H1 (cell line): ENCODE measurements around the gene ZNF397. TPM values are rescaled to one million over a fixed set of nuclear protein-coding genes. Genes with fewer than 3 reads are reported as not detected.

Experiments used
- CTCF ChIA-PET: fragments of 300-600 bp; sonication (Branson Sonifier 250); formaldehyde crosslinking; loops from one replicate; lab custom pipeline; 2021; ENCODE audit not compliant: partially characterized antibody; lab: Charles Lee
- POLR2A ChIA-PET: fragments of 300-600 bp; sonication (Branson Sonifier 250); formaldehyde crosslinking; loops from one replicate; lab custom pipeline; 2021; ENCODE audit warnings: inconsistent platforms; ENCODE audit not compliant: partially characterized antibody; lab: Charles Lee
- DNase-seq, 2 experiments: peaks; one replicate each; pipeline versions ENCODE4 v3.0.0 to v3.0.0-alpha.2; 2010 to 2022; ENCODE audit warnings: low spot score in 2 of 2, low read depth in 1 of 2, mixed read lengths in 1 of 2
- FAIRE-seq: peaks from 2 replicates; lab custom pipeline; 2011; peaks lifted over from hg19 to GRCh38; lab: Jason Lieb, UNC
- H2AFZ ChIP-seq: 2 replicates; pipeline ENCODE4 v1.8.1; 2012; ENCODE audit warnings: low read length, inconsistent platforms
- H2AK5ac ChIP-seq: 2 replicates; pipeline ENCODE4 v1.6.1; 2013; ENCODE audit warnings: low read depth, low read length
- H2BK120ac ChIP-seq: replicated peaks from 2 replicates; pipeline ENCODE3; 2013; ENCODE audit warnings: low read depth, low read length, inconsistent platforms
- H2BK12ac ChIP-seq: 2 replicates; pipeline ENCODE4 v1.6.1; 2013; ENCODE audit warnings: low read depth, low read length
- H2BK15ac ChIP-seq: 2 replicates; pipeline ENCODE4 v1.6.1; 2013; ENCODE audit warnings: low read length
- H2BK20ac ChIP-seq: 2 replicates; pipeline ENCODE4 v1.6.1; 2013; ENCODE audit warnings: low read length
- H2BK5ac ChIP-seq: 2 replicates; pipeline ENCODE4 v1.6.1; 2013; ENCODE audit warnings: low read depth, low read length
- H3K14ac ChIP-seq: 2 replicates; pipeline ENCODE4 v1.6.1; 2013; ENCODE audit warnings: inconsistent platforms; ENCODE audit not compliant: insufficient read length
- H3K18ac ChIP-seq: 2 replicates; pipeline ENCODE4 v1.6.1; 2013; ENCODE audit warnings: low read length; ENCODE audit errors: extremely low read depth
- H3K23ac ChIP-seq: 2 replicates; pipeline ENCODE4 v1.6.1; 2013; ENCODE audit warnings: inconsistent platforms; ENCODE audit not compliant: insufficient read length
- H3K23me2 ChIP-seq: 2 replicates; pipeline ENCODE4 v1.6.1; 2013; ENCODE audit warnings: low read depth, low read length
- H3K27ac ChIP-seq: 2 replicates; pipeline ENCODE4 v1.6.1; 2011; ENCODE audit warnings: low read depth, low read length, inconsistent platforms
- H3K27me3 ChIP-seq, 4 experiments: replicated peaks in 1 of 4; 1 replicate in 1 of 4; 2 replicates in 3 of 4; pipeline versions ENCODE4 v1.6.1 to v1.8.1; 2011 to 2013; ENCODE audit warnings: low read length in 3 of 4, mild to moderate bottlenecking in 3 of 4, inconsistent platforms in 2 of 4, mixed read lengths in 2 of 4, moderate library complexity in 1 of 4; ENCODE audit not compliant: control insufficient read depth in 3 of 4, insufficient read depth in 3 of 4; ENCODE audit errors: extremely low read depth in 1 of 4
- H3K36me3 ChIP-seq, 4 experiments: 2 replicates each; pipeline versions ENCODE4 v1.6.1 to v1.8.1; 2011 to 2013; ENCODE audit warnings: mild to moderate bottlenecking in 4 of 4, low read length in 3 of 4, moderate library complexity in 2 of 4, control low read depth in 1 of 4, inconsistent platforms in 1 of 4; ENCODE audit not compliant: insufficient read depth in 4 of 4, control insufficient read depth in 2 of 4
- H3K4ac ChIP-seq: replicated peaks from 2 replicates; pipeline ENCODE3; 2013; ENCODE audit warnings: low read length, low read depth, mixed read lengths, inconsistent platforms; ENCODE audit not compliant: insufficient read length
- H3K4me1 ChIP-seq, 4 experiments: replicated peaks in 1 of 4; 1 replicate in 1 of 4; 2 replicates in 3 of 4; pipeline versions ENCODE4 v1.6.1 to v1.8.1; 2011 to 2013; ENCODE audit warnings: low read length in 3 of 4, inconsistent platforms in 2 of 4, mixed read lengths in 1 of 4; ENCODE audit not compliant: insufficient read depth in 4 of 4, control insufficient read depth in 3 of 4
- H3K4me2 ChIP-seq, 2 experiments: 2 replicates each; pipeline versions ENCODE4 v1.6.1 to v1.8.1; 2011 to 2013; ENCODE audit warnings: low read depth in 2 of 2, low read length in 2 of 2, control low read depth in 1 of 2, inconsistent platforms in 1 of 2, mild to moderate bottlenecking in 1 of 2; ENCODE audit not compliant: insufficient read depth in 1 of 2
- H3K4me3 ChIP-seq, 4 experiments: fragments of 200-600, 300-600 bp in 1 of 4; sonication (generic), shearing (Covaris generic), sonication (Bioruptor Twin) in 1 of 4; 2 replicates each; pipeline versions ENCODE4 v1.5.1 to v1.8.1; 2011 to 2016; ENCODE audit warnings: low read length in 4 of 4, low read depth in 3 of 4, control low read depth in 2 of 4, inconsistent platforms in 2 of 4, mild to moderate bottlenecking in 2 of 4, mixed read lengths in 1 of 4, moderate library complexity in 1 of 4; ENCODE audit not compliant: insufficient read depth in 2 of 4; ENCODE audit errors: extremely low read depth in 1 of 4
- H3K56ac ChIP-seq: replicated peaks from 2 replicates; pipeline ENCODE3; 2013; ENCODE audit warnings: low read depth, mild to moderate bottlenecking, mixed read lengths, low read length, inconsistent platforms; ENCODE audit not compliant: insufficient read length
- H3K79me1 ChIP-seq: 2 replicates; pipeline ENCODE4 v1.6.1; 2013; ENCODE audit warnings: low read depth, low read length, control low read depth
- H3K79me2 ChIP-seq, 2 experiments: 2 replicates each; pipeline versions ENCODE4 v1.6.1 to v1.8.1; 2012 to 2013; ENCODE audit warnings: low read length in 2 of 2, mild to moderate bottlenecking in 2 of 2, inconsistent platforms in 1 of 2; ENCODE audit not compliant: insufficient read depth in 2 of 2, control insufficient read depth in 1 of 2
- H3K9ac ChIP-seq, 4 experiments: replicated peaks in 1 of 4; 1 replicate in 1 of 4; 2 replicates in 3 of 4; pipeline versions ENCODE4 v1.6.1 to v1.8.1; 2011 to 2013; ENCODE audit warnings: low read depth in 3 of 4, low read length in 3 of 4, control low read depth in 2 of 4, mild to moderate bottlenecking in 2 of 4, moderate library complexity in 2 of 4, inconsistent platforms in 1 of 4; ENCODE audit errors: extremely low read depth in 1 of 4
- H3K9me3 ChIP-seq, 2 experiments: 2 replicates each; pipeline versions ENCODE4 v1.6.1 to v1.8.1; 2012 to 2013; ENCODE audit warnings: mild to moderate bottlenecking in 2 of 2, moderate library complexity in 2 of 2, control low read depth in 1 of 2, inconsistent platforms in 1 of 2, low read depth in 1 of 2, low read length in 1 of 2, mixed read lengths in 1 of 2; ENCODE audit not compliant: insufficient read depth in 2 of 2
- H4K20me1 ChIP-seq, 2 experiments: replicated peaks in 1 of 2; 2 replicates each; pipeline versions ENCODE3 to v1.8.1; 2011 to 2013; ENCODE audit warnings: inconsistent platforms in 2 of 2, low read length in 2 of 2, mild to moderate bottlenecking in 1 of 2; ENCODE audit not compliant: insufficient read depth in 2 of 2, control insufficient read depth in 1 of 2
- H4K5ac ChIP-seq: 2 replicates; pipeline ENCODE4 v1.6.1; 2013; ENCODE audit warnings: low read length, low read depth, mixed read lengths, inconsistent platforms; ENCODE audit not compliant: insufficient read length
- H4K8ac ChIP-seq: 2 replicates; pipeline ENCODE4 v1.8.0; 2013; ENCODE audit warnings: mild to moderate bottlenecking, moderate library complexity, low read length, inconsistent platforms; ENCODE audit not compliant: insufficient read depth; ENCODE audit errors: extremely low read depth
- H4K91ac ChIP-seq: replicated peaks from 2 replicates; pipeline ENCODE3; 2013; ENCODE audit warnings: low read length, mixed read lengths, inconsistent platforms; ENCODE audit not compliant: insufficient read length
- BCL11A ChIP-seq, 2 experiments: IDR thresholded peaks; one replicate each; pipeline ENCODE4 v1.6.1; 2011; ENCODE audit warnings: low read depth in 2 of 2, low read length in 2 of 2, mild to moderate bottlenecking in 2 of 2
- CBX5 ChIP-seq: fragments of 300-800, 300-1000 bp; sonication (generic); IDR thresholded peaks from 2 replicates; pipeline ENCODE4 v1.7.1; 2016; ENCODE audit warnings: antibody characterized with exemption, low read length, low read depth
- CEBPB ChIP-seq: IDR thresholded peaks from 2 replicates; pipeline ENCODE4 v1.6.1; 2012; ENCODE audit warnings: low read depth, low read length
- CHD2 ChIP-seq: IDR thresholded peaks from 2 replicates; pipeline ENCODE4 v1.6.1; 2012; ENCODE audit warnings: low read length, improper control_type of control experiment
- CTBP2 ChIP-seq: IDR thresholded peaks from 2 replicates; pipeline ENCODE4 v1.7.0; 2011; ENCODE audit warnings: borderline replicate concordance, mild to moderate bottlenecking, moderate library complexity, mixed read lengths, low read length; ENCODE audit not compliant: insufficient read depth, insufficient read length
- EP300 ChIP-seq, 2 experiments: IDR thresholded peaks; 1 replicate in 1 of 2; 2 replicates in 1 of 2; pipeline ENCODE4 v1.6.1; 2011 to 2012; ENCODE audit warnings: low read depth in 2 of 2, low read length in 2 of 2, mild to moderate bottlenecking in 2 of 2, borderline replicate concordance in 1 of 2, inconsistent platforms in 1 of 2, moderate library complexity in 1 of 2
- EZH2 ChIP-seq: fragments of 200-600 bp; sonication (generic); IDR thresholded peaks from 2 replicates; pipeline ENCODE4 v1.7.1; 2012; ENCODE audit warnings: low read depth, mild to moderate bottlenecking, moderate library complexity, low read length, inconsistent platforms; ENCODE audit not compliant: severe bottlenecking
- GTF2F1 ChIP-seq: IDR thresholded peaks from 2 replicates; pipeline ENCODE4 v1.6.1; 2012; ENCODE audit warnings: low read depth, low read length, improper control_type of control experiment, borderline replicate concordance
- PHF8 ChIP-seq: fragments of 200-600 bp; sonication (generic); conservative IDR thresholded peaks from 2 replicates; pipeline ENCODE4 v1.7.1; 2012; ENCODE audit warnings: low read depth, mild to moderate bottlenecking, inconsistent platforms, low read length, moderate library complexity
- POLR2A ChIP-seq, 2 experiments: IDR thresholded peaks; 1 replicate in 1 of 2; 2 replicates in 1 of 2; pipeline ENCODE4 v1.6.1; 2011; ENCODE audit warnings: low read depth in 2 of 2, low read length in 2 of 2, mild to moderate bottlenecking in 2 of 2; ENCODE audit errors: control extremely low read depth in 1 of 2
- USF2 ChIP-seq: IDR thresholded peaks from 2 replicates; pipeline ENCODE4 v1.6.1; 2011; ENCODE audit warnings: low read length, improper control_type of control experiment
- YY1 ChIP-seq: IDR thresholded peaks from 2 replicates; pipeline ENCODE4 v1.6.1; 2011; ENCODE audit warnings: low read depth, mild to moderate bottlenecking, low read length
- WGBS, 2 experiments: shearing (Covaris generic) in 1 of 2; methylation state at CpG; one replicate each; pipeline versions ENCODE4 v1.1.6 to v1.1.7; 2013 to 2015; ENCODE audit warnings: low lambda C conversion rate in 2 of 2, mixed read lengths in 2 of 2, inconsistent platforms in 1 of 2, low coverage in 1 of 2, missing lambda C conversion rate in 1 of 2; ENCODE audit not compliant: insufficient replicate concordance in 2 of 2, insufficient coverage in 1 of 2, insufficient read length in 1 of 2; ENCODE audit errors: extremely low coverage in 1 of 2, missing lambda C conversion rate in 1 of 2; 5-methylcytosine and 5-hydroxymethylcytosine counted together
- polyA plus RNA-seq, 7 experiments: library from polyadenylated mRNA; depleted of rRNA in 3 of 7; stranded (reverse) in 5 of 7; unstranded in 2 of 7; fragments of >200 nt in 5 of 7; fragments of 200-250 nt in 2 of 7; gene quantifications; 1 replicate in 5 of 7; 2 replicates in 1 of 7; 4 replicates in 1 of 7; pipeline versions ENCODE4 v1.2.1 to v1.2.3, GENCODE V29; 2011 to 2013; ENCODE audit warnings: missing spikeins in 2 of 7, mixed read lengths in 2 of 7
- total RNA-seq: library from RNA; stranded (reverse); fragmentation: NEBNext Ultra II Directional; extraction: Animal tissue kit (Norgen Biotek cat#: 25700); gene quantifications from 2 replicates; pipeline ENCODE4 v1.2.1, GENCODE V29; 2021

The ZNF397 gene
- total and polyA plus RNA-seq, 2 of the 8 experiments (the other 6 are each of a cell fraction or from before 2014, with no cell fraction given) = 9.8 to 39.5 TPM

- peaks cover 0 to 20% (median 8%) of the 10 kb centered on the region in 4 experiments; a peak in 4 of 8 replicates for H3K36me3 ChIP-seq
- 81% methylated on average over 3 of the region's 3 CpGs; no CpG with 5 or more reads in 1 of the 2 experiments for WGBS, 2 experiments
- H3K14ac ChIP-seq = no peak overlapping the region
- H2BK5ac ChIP-seq = no peak overlapping the region
- H3K79me2 ChIP-seq = no peaks in the 10 kb centered on the region
- no peak overlapping the region for H3K23ac ChIP-seq
- DNase-seq = no peak
- H2BK120ac ChIP-seq = no peak overlapping the region
- no peak overlapping the region for H2BK12ac ChIP-seq
- H3K9me3 ChIP-seq = peaks cover 0 to 4% of the 10 kb centered on the region in 2 experiments; a peak in 1 of 4 replicates
- no peak overlapping the region for H4K8ac ChIP-seq
- no peak overlapping the region for H4K5ac ChIP-seq
- H3K27ac ChIP-seq = no peak overlapping the region
- no peaks in the 10 kb centered on the region for H4K20me1 ChIP-seq
- no peak overlapping the region for H2AK5ac ChIP-seq
- no peak overlapping the region for H3K9ac ChIP-seq
- FAIRE-seq = no peak
- no peak overlapping the region for H3K4me2 ChIP-seq
- H2BK20ac ChIP-seq = no peak overlapping the region
- no peak for TF ChIP-seq GTF2F1
- TF ChIP-seq CHD2 = no peak
- TF ChIP-seq USF2 = no peak
- TF ChIP-seq CTBP2 = no peak
- no peak for TF ChIP-seq PHF8
- no peak for TF ChIP-seq EP300 (IDR thresholded peaks at IDR 0.05; ENCODE audit: borderline replicate concordance in 1 of 2, low read depth in 2 of 2, low read length in 2 of 2)
- no peak for TF ChIP-seq CEBPB
- TF ChIP-seq POLR2A (IDR thresholded peaks at IDR 0.05; ENCODE audit: control extremely low read depth in 1 of 2, low read depth in 2 of 2, low read length in 2 of 2) = no peak
- no peak for TF ChIP-seq EZH2
- TF ChIP-seq CBX5 = no peak
- TF ChIP-seq BCL11A (IDR thresholded peaks at IDR 0.05; ENCODE audit: low read depth in 2 of 2, low read length in 2 of 2) = no peak
- TF ChIP-seq YY1 = no peak
- H4K91ac ChIP-seq = no peak overlapping the region
- no peaks in the 10 kb centered on the region for H3K4me1 ChIP-seq
- no peak overlapping the region for H3K18ac ChIP-seq
- H3K4me3 ChIP-seq = no peak overlapping the region
- ChIA-PET POLR2A (interaction anchor here (1.4 kb wide), 1 partner anchor 9 kb away, joined by 4 read pairs; no protein-coding TSS in a partner anchor), CTCF (interaction anchor here (0.6 kb wide), 1 partner anchor 1130 kb away, joined by 3 read pairs; no protein-coding TSS in a partner anchor)
- no peak overlapping the region for H2AFZ ChIP-seq
- no peak overlapping the region for H3K56ac ChIP-seq
- no peaks in the 10 kb centered on the region for H3K23me2 ChIP-seq
- no peaks in the 10 kb centered on the region; the same call in 1 of the 2 replicates for H3K79me1 ChIP-seq
- no peak overlapping the region for H3K4ac ChIP-seq
- no peak overlapping the region for H2BK15ac ChIP-seq
- no peaks in the 10 kb centered on the region for H3K27me3 ChIP-seq
Observed at GRCh38 chr18:35256947-35257346, 16.1 kb downstream of the ZNF397 start.
